HG03045 (cell line): ENCODE measurements around the gene GABRG3.
"Not testable (repeated sequence)": the region's sequence is repeated elsewhere in the genome, so short reads cannot be mapped to it uniquely, and the experiment has no call there.

ENCODE experiments used
- ATAC-seq: cut with Tn5 transposase; IDR thresholded peaks from one replicate; pipeline ENCODE4 v1.9.1; 2021; ENCODE audit warnings: mild to moderate bottlenecking, moderate library complexity; ENCODE audit not compliant: unreplicated experiment

GABRG3 gene

GRCh38 chr15:27323801-27324200 lies 352.8 kb downstream of the GABRG3 start:
- ATAC-seq = no peak

GRCh38 chr15:27324886-27325615 lies 354.1 kb downstream of the GABRG3 start:
- ATAC-seq = no peak

GRCh38 chr15:27327467-27328025 lies 356.6 kb downstream of the GABRG3 start:
- no peak for ATAC-seq

GRCh38 chr15:27328186-27328585 lies 357.2 kb downstream of the GABRG3 start:
- no peak for ATAC-seq

GRCh38 chr15:27328608-27329007 lies 357.6 kb downstream of the GABRG3 start:
- no peak for ATAC-seq

- no peak for ATAC-seq
Measured at GRCh38 chr15:27330326-27330725, 359.3 kb downstream of the GABRG3 start.

GRCh38 chr15:27336676-27337075 lies 365.7 kb downstream of the GABRG3 start:
- ATAC-seq = no peak

- no peak for ATAC-seq
Measured at GRCh38 chr15:27339138-27339537, 368.2 kb downstream of the GABRG3 start.

GRCh38 chr15:27341780-27342343 lies 370.9 kb downstream of the GABRG3 start:
- ATAC-seq = no peak

GRCh38 chr15:27342991-27343390 lies 372.0 kb downstream of the GABRG3 start:
- ATAC-seq = no peak

GRCh38 chr15:27352136-27352535 lies 381.2 kb downstream of the GABRG3 start:
- no peak for ATAC-seq

- ATAC-seq = no peak
Measured at GRCh38 chr15:27353856-27354255, 382.9 kb downstream of the GABRG3 start.

GRCh38 chr15:27358751-27359434 lies 387.9 kb downstream of the GABRG3 start:
- no peak for ATAC-seq

GRCh38 chr15:27359586-27359985 lies 388.6 kb downstream of the GABRG3 start:
- no peak for ATAC-seq

- ATAC-seq = no peak
Measured at GRCh38 chr15:27360316-27360715, 389.3 kb downstream of the GABRG3 start.

GRCh38 chr15:27361438-27361837 lies 390.5 kb downstream of the GABRG3 start:
- ATAC-seq = no peak

- no peak for ATAC-seq
Measured at GRCh38 chr15:27365456-27365855, 394.5 kb downstream of the GABRG3 start.

- not testable (repeated sequence) for ATAC-seq
Measured at GRCh38 chr15:27377391-27377790, 406.4 kb downstream of the GABRG3 start.

GRCh38 chr15:27382361-27383025 lies 411.5 kb downstream of the GABRG3 start:
- ATAC-seq = no peak

GRCh38 chr15:27383726-27384125 lies 412.7 kb downstream of the GABRG3 start:
- ATAC-seq = no peak

- no peak for ATAC-seq
Measured at GRCh38 chr15:27392163-27392562, 421.2 kb downstream of the GABRG3 start.
